Germinal center (tissue), 1 donor: ENCODE measurements around the gene IQCF5.
"Not testable (repeated sequence)": the region's sequence is repeated elsewhere in the genome, so short reads cannot be mapped to it uniquely, and the experiment has no call there.

ENCODE experiments used
- DNase-seq: peaks from one replicate; pipeline ENCODE4 v3.0.0; 2012; ENCODE audit warnings: mixed read lengths, low spot score

IQCF5 gene

DNA sequence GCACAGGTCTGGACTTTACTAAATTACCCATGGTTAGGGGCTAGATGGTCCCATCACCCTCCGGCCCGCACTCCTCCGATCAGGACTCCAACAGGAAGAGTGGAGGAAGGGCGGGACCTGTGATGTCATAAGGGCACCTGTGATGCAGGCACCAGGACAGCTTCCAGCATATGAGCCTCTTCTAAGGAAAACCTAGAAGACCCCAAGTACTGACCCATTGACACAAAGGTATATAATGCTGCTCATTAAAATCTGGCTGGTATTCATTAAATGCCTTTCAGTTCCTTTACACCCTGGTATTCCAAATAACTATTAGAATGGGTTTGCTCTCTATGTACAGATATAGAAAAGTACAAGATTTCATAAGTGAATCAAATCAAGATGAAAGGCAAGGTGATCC, at the start of gene IQCF5:
TSS of gene IQCF5 (minus strand) at position 101 of the 400 bp plus-strand sequence. CDS start at position 31, 70 bp downstream.
- DNase-seq: no peak

GRCh38 chr3:51921081-51921578, 45.7 kb upstream of the IQCF5 start:
- no peak for DNase-seq

DNA sequence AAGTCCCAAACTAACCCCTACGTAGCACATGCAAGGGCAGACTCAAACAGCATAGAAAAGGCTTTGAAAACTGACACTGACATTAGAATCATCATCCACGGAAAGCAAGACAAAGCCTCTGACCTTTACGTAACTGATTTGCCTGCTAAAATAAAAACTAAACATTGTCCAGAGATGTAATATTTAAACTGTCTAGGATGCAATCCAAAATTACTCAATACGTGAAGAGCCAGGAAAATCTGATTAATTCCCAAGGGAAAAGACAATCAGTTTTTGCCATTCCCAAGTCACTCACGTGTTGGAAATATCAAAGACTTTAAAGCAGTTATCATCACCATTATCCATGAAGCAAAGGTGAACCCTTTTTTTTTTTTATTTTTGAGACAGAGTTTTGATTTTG, 41.0 kb upstream of the IQCF5 start:
- no peak for DNase-seq

GRCh38 chr3:51908026-51908425, 32.6 kb upstream of the IQCF5 start:
- no peak for DNase-seq

GRCh38 chr3:51904034-51904823, 28.8 kb upstream of the IQCF5 start:
- no peak for DNase-seq

DNA sequence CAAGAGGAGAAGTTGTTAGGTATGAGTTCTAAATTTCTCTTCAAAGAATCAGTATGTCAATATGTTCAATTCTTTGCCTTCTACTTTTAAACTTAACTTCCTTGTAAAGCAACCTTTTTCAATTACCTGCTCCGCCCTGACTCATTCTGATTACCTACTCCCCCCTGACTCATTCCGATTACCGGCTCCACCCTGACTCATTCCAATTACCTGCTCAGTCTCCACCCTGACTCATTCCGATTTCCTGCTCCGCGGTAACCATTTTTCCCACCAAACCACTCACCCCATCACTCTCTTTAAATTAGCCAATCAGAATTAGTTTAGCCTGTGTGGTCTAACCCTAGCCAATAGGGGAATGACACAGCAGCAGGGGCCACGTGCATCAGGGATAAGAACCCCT, 27.0 kb upstream of the IQCF5 start:
- DNase-seq: not testable (repeated sequence)

DNA sequence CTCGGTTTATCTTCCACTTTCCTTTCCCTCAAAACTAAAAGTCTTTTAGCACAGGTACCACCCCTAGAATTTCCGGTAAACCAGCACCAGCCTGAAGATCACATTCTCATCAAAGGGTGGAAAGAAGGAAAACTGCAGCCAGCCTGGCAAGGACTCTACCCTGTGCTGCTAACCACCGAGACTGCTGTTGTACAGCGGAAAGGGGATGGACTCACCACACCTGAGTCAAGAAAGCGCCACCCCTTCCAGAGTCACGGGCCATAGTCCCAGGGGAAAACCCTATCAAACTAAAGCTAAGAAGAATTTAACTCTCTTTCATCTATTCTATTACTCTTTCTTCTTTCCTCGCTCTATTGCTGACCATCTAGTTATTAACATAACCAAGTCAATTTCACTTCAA, 24.6 kb upstream of the IQCF5 start:
- not testable (repeated sequence) for DNase-seq

DNA sequence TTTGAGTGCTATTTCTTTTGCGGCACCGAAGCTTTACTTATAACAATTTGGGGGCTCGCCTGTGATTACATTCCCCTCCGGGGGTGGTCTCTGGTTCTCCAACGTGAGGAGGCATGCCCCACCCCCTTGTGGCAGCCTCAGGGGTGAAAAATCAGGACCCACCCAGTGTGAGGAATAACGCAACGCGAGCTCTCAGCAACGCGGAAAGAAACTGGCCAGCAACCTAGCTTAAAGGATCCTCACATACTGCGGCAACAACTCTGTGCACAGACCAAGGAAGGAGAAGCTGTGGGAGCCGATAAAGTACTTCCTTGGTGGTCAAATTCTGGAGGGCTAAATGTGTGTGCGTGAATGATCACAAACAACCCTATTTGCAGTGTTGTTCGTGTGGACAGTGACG, 22.0 kb upstream of the IQCF5 start:
- no peak for DNase-seq

DNA sequence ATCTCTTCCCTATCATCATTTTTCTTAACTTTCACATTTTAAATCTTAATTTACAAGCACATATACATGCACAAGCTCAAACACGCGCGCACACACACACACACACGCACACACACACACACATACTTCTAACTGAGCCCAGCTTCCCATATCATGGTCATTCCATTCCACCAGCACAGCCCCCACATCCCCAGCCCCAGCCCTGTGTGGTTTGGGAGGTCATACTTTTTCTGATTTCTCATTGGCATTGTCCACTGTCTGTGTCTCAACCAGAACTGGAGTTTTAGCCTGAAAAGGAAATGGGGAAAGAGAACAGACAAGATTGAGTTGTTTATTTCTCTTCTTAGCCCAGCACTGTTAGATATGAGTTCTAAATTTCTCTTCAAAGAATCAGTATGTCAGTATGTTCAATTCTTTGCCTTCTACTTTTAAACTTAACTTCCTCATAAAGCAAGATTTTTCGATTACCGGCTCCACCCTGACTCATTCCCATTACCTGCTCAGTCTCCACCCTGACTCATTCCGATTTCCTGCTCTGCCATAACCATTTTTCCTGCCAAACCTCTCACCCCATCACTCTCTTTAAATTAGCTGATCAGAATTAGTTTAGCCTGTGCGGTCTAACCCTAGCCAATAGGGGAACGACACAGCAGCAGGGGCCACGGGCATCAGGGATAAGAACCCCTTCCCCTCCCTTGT, 21.4 kb upstream of the IQCF5 start:
- no peak for DNase-seq

GRCh38 chr3:51894939-51895338, 19.5 kb upstream of the IQCF5 start:
- no peak for DNase-seq

DNA sequence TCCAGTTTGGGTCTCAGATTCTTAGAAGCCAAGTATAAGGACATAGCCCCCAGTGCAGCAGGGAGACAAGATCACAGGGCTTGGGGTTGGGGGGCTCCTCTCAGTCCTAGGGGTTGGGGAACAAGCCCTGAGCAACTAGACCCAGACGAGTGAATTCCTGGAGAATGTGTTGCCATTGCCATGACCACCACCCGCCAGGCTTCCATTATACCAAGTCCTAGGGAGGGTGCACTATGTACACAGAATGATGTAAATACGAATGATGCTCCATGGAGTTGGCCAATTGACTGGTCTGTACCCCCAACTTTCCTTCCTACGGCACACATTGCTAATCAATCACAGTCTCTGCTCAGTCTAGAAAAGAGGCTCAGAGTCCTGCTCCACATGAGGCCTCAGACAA, 19.0 kb upstream of the IQCF5 start:
- DNase-seq: no peak

DNA sequence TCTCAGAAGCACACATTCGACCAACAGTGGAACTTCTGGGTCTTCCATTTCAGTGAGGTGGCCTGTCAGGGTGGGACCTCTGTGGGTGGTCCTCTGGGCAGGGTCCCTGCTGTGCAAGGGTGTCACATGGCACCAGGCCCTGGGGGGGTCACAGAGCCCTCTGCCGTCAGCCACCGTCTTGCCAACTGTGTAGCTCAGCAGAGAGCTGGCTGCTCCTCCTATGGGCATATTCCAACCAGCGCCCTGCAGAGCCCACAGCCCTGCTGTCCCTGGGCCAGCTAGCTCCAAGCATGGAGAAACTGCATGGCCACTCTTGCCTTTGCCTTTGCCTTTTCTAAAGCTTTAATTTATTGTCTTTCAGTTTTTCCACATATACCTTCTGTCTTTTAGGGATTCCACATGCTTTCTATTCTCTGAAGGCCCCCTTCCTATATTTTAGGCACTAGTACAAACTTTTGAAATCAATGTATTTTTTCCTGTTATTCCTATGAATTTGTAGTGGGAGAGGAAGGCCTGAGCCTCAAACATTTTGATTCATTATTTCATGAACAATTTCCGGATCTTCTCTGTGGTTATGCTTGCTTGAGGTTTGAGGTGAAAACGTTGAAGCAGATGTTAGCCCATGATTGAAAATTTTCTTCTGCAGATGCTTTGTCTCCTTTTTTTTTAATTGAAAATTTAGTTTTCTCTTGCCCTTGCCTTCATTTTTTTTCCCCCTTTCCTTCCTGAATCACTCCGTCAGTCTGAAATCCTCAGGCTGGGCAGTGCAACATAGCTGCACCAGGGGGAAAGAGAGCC, 16.0 kb upstream of the IQCF5 start:
- DNase-seq: no peak

- no peak for DNase-seq
Observed at GRCh38 chr3:51888463-51889105, 13.2 kb upstream of the IQCF5 start.

GRCh38 chr3:51887620-51888019, 12.2 kb upstream of the IQCF5 start:
- no peak for DNase-seq

- no peak for DNase-seq
Observed at GRCh38 chr3:51886447-51886846, 11.0 kb upstream of the IQCF5 start.

DNA sequence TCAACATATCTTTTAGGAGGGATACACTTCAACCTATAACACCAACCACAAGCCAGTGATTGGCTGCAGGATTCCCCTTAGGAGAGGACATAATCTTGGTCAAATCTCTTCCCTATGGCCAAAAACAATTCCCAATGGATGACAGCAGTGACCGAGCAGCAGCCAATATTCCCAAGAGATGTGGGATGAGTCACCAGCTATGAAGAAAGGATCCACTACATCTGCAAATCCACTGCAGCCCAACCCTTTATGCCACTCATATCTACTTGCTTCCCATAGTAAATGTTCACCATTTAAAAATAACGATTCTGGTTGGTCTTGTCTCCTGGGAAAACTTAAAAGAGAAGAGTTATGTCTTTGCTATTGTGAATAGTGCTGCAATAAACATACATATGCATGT, 4.5 kb upstream of the IQCF5 start:
- no peak for DNase-seq

GRCh38 chr3:51876186-51876585, 785 bp upstream of the IQCF5 start:
- no peak for DNase-seq

- DNase-seq: no peak
Observed at GRCh38 chr3:51874889-51875288, 512 bp downstream of the IQCF5 start.

DNA sequence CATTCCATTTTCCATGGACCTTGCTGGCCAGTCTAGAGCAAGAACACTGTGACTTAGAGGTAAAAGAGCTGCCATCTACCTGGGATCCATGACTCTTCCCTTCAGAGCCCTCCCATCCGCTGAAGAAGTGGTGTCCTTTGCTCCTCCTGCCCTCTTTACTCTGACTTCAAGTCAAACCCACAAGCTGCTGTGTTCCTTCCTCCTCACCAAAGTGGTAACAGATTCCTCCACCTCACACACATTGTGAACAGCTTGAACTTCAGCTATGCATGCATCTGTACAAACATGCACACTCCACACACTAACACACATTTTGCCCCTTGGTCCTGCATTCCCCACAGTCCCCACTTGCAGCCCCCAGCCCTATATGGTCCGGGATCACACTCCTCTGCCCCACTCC, 990 bp downstream of the IQCF5 start:
- DNase-seq: no peak

DNA sequence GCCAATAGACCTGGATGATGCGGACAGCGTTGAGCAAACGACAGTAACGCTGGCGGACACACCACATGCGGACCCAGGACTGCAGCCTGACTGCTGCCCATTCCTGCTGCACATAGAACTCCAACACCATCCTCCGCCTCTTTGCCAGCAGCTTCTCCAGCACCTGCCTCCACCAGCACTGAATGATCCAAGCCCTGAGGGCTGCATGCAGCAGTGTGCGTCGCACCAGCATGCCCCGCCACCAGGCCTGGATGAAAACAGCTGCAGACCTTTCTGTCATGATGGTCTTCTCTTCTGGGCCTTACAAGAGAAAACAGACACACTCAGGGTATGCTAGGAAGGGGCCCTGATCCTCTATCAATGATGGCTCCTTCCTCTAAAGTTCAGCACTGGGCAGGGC, 1.5 kb downstream of the IQCF5 start:
- no peak for DNase-seq

DNA sequence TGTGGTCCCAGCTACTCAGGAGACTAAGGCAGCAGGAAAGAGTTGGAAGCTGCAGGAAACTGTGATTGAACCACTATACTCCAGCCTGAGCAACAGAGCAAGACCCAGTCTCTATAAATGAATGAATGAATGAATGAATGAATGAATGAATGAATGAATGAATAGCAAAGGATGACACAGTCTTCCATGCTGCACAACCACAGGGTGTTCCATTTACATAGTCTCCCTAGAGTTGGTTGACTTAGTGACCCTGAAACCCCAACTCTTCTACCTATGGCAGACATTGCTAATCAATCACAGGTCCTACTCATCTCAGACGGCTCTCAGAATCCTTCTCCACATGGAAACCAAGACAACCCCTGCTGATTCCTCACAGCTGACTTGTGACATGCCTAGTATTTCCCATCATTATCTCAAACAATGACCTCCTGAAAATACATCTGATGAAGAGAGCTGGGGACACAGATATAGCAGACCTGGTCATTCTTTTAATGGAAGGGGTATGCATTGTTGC, 2.1 kb downstream of the IQCF5 start:
- DNase-seq: no peak

DNA sequence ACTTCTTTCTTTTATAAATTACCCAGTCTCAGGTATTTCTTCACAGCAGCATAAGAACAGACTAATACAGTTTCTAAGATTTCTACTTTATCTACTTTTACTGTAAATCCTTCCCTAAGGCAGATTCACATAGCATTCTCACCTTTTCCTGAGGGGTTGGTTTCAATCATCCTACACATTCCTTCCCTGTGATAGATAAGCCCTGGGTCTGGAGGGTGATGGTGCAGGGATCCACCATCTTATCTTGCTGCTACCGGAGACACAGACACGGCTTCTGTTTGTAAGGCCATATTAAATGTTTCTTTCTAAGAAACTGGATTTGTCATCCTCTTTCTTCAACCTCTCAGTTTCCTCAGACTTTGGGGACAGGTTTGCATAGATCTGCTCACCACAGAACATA, 6.1 kb downstream of the IQCF5 start:
- no peak for DNase-seq
